Calu3 (cell line): Measurements from ENCODE around the gene RBM12. TPM values are rescaled to one million over a fixed set of nuclear protein-coding genes. Genes with fewer than 3 reads are reported as not detected.

ENCODE experiments used
- BruUV-seq: library from RNA; stranded (reverse); fragments of 400-500 nt; replicated peaks from 2 replicates; lab custom pipeline; 2021; lab: Mats Ljungman, UMichigan
- CTCF ChIA-PET: fragments of 300-600 bp; sonication (Branson Sonifier 250); formaldehyde crosslinking; loops from one replicate; lab custom pipeline; 2022; ENCODE audit warnings: antibody characterized with exemption; lab: Charles Lee
- DNase-seq: peaks from one replicate; pipeline ENCODE4 v3.0.0; 2022
- H3K27ac Mint-ChIP-seq: one replicate; pipeline ENCODE4 v1.8.0; 2022; ENCODE audit warnings: mixed read lengths; ENCODE audit not compliant: unreplicated experiment
- H3K27me3 Mint-ChIP-seq: one replicate; pipeline ENCODE4 v1.8.0; 2022; ENCODE audit warnings: mixed read lengths; ENCODE audit not compliant: unreplicated experiment
- H3K36me3 Mint-ChIP-seq: one replicate; pipeline ENCODE4 v1.8.0; 2022; ENCODE audit warnings: mild to moderate bottlenecking, moderate library complexity, mixed read lengths; ENCODE audit not compliant: insufficient read depth, unreplicated experiment
- H3K4me1 Mint-ChIP-seq: one replicate; pipeline ENCODE4 v1.8.0; 2022; ENCODE audit warnings: mild to moderate bottlenecking, low read depth, mixed read lengths; ENCODE audit not compliant: unreplicated experiment
- H3K4me3 Mint-ChIP-seq: one replicate; pipeline ENCODE4 v1.8.0; 2022; ENCODE audit warnings: mild to moderate bottlenecking, low read depth, moderate library complexity, mixed read lengths; ENCODE audit not compliant: unreplicated experiment
- H3K9me3 Mint-ChIP-seq: one replicate; pipeline ENCODE4 v1.8.0; 2022; ENCODE audit warnings: low read depth, mixed read lengths; ENCODE audit not compliant: unreplicated experiment
- intact Hi-C: fragments of 100-400 bp; cut with micrococcal nuclease; formaldehyde crosslinking; loops from one replicate; pipeline ENCODE4 v1.10.0; 2022; ENCODE audit not compliant: unreplicated experiment
- total RNA-seq: library from RNA; stranded (reverse); gene quantifications from 2 replicates; pipeline ENCODE4 v1.2.3, GENCODE V29; 2022
- TF ChIP-seq, protein P1 (sequence below): fragments of 200-600 bp; IDR thresholded peaks from one replicate; pipeline ENCODE4 v1.8.0; 2022; ENCODE audit warnings: antibody characterized with exemption; ENCODE audit not compliant: unreplicated experiment

Gene RBM12
- total RNA-seq, 1 experiment from 2014 or later: 133 TPM

DNA sequence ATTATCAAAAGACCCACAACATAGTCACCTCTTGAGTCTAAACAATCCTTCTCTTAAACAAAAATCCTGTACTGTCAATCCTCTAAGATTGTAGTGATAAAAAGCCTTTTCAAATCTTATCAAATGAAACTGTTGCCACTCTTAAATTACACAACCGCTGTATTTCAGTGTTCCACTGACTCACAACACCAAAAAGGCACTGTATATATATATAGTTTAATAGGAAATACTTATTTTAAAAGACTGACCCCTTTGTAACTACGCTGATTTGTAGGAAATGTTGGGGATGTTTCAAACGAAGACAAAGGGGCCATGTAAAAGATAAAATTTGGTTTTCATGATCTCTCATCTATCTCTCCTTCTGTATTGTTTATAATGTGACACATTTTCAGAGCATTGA is 14.1 kb downstream of the RBM12 start:
- Mint-ChIP-seq H3K4me1 (no peaks in the 10 kb centered on the region), H3K9me3 (no peaks in the 10 kb centered on the region), H3K4me3 (no peak overlapping the region), H3K36me3 (peaks cover 43% of the 10 kb centered on the region), H3K27ac (no peak overlapping the region), H3K27me3 (no peaks in the 10 kb centered on the region)
- DNase-seq: no peak
- CTCF ChIA-PET: no interaction called here
- intact Hi-C loops: no loop called here
- BruUV-seq: no TSS peak
- TF ChIP-seq, protein P1, sequence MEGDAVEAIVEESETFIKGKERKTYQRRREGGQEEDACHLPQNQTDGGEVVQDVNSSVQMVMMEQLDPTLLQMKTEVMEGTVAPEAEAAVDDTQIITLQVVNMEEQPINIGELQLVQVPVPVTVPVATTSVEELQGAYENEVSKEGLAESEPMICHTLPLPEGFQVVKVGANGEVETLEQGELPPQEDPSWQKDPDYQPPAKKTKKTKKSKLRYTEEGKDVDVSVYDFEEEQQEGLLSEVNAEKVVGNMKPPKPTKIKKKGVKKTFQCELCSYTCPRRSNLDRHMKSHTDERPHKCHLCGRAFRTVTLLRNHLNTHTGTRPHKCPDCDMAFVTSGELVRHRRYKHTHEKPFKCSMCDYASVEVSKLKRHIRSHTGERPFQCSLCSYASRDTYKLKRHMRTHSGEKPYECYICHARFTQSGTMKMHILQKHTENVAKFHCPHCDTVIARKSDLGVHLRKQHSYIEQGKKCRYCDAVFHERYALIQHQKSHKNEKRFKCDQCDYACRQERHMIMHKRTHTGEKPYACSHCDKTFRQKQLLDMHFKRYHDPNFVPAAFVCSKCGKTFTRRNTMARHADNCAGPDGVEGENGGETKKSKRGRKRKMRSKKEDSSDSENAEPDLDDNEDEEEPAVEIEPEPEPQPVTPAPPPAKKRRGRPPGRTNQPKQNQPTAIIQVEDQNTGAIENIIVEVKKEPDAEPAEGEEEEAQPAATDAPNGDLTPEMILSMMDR: no peak

DNA sequence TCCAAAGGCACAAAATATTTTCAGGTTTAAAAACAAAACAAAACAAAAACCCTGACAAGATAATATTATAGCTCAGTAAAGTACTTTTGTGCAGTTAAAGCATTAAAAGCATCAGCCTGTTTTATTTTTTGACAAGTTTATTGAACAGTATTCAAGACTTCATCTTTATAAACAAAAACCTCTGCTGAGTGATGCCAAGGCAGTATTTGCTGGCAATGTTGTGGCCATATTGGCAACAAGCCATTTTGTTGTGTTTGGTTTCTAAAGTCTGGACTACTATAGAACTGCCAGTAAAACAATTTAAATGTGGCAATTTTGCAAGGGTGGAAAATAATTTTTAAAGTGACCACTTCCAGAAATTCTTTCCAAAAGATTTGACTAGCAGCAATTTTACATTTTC is 15.9 kb downstream of the RBM12 start:
- no TSS peak for BruUV-seq
- Mint-ChIP-seq H3K4me1 (peaks cover 8% of the 10 kb centered on the region), H3K36me3 (peaks cover 51% of the 10 kb centered on the region), H3K27ac (no peak overlapping the region), H3K4me3 (no peak overlapping the region), H3K27me3 (no peaks in the 10 kb centered on the region), H3K9me3 (no peaks in the 10 kb centered on the region)
- no peak for DNase-seq
- intact Hi-C loops: no loop called here
- CTCF ChIA-PET: no interaction called here
- TF ChIP-seq, protein P1: no peak

DNA sequence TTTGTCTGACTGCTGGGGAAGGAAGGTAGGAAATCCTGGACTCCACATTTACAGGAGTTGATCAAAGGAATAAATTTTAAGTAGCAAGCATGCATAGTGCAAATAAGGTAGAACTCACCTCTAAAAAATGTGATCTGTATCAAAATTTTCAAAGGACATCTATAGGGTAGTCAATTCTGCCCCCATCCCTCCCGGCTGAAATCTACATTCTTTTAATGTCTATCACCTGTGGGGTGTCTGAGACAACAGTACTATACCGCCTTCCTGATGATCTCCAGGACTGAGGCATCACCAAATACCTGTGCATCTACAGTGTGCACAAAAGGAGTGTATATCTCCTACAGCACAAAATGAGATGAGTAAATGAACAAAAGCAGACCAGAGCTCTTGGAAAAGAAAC is 19.9 kb downstream of the RBM12 start:
- intact Hi-C loops: no loop called here
- TF ChIP-seq, protein P1: no peak
- Mint-ChIP-seq H3K27ac (peak overlapping the region; percentile 22), H3K36me3 (peaks cover 55% of the 10 kb centered on the region), H3K4me1 (peaks cover 22% of the 10 kb centered on the region), H3K27me3 (no peaks in the 10 kb centered on the region), H3K4me3 (no peak overlapping the region), H3K9me3 (no peaks in the 10 kb centered on the region)
- no peak for DNase-seq
- CTCF ChIA-PET: interaction anchor here (0.9 kb wide), 1 partner anchor 21 kb away, joined by 4 read pairs; no protein-coding TSS in a partner anchor
- BruUV-seq: no TSS peak

DNA sequence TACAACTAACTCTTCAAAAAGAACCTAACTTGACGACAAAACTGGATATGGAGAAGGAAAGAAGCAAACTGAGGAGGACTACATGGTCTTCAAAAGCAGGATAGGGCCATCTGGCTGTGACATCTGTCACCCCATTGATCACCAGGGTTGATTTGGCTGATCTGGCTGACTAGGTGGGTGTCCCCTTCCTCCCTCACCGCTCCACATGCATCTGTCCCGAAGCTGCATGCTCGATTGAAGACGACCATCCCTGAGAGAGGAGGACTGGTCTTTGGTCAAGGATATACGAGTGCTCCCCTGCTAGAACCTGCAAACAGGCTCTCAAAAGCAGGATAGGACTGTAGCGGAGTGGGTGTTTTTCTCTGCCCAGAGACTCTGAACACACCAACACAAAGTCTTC is 21.7 kb downstream of the RBM12 start:
- TF ChIP-seq, protein P1: no peak
- no TSS peak for BruUV-seq
- no peak overlapping the region for H3K4me3 Mint-ChIP-seq
- peaks cover 44% of the 10 kb centered on the region for H3K36me3 Mint-ChIP-seq
- intact Hi-C loops: no loop called here
- H3K4me1 Mint-ChIP-seq: peaks cover 24% of the 10 kb centered on the region
- DNase-seq: no peak
- CTCF ChIA-PET: no interaction called here
- no peak overlapping the region for H3K27ac Mint-ChIP-seq
- H3K9me3 Mint-ChIP-seq: no peaks in the 10 kb centered on the region
- H3K27me3 Mint-ChIP-seq: no peaks in the 10 kb centered on the region
